Activated CD4-positive, alpha-beta T cell treated with anti-CD3 and anti-CD28 coated beads for 1 hour (primary cell): ENCODE results near the gene LMBR1.
"Not testable (repeated sequence)": the region's sequence is repeated elsewhere in the genome, so short reads cannot be mapped to it uniquely, and the experiment has no call there.

Experiments used
- DNase-seq: peaks from one replicate; pipeline ENCODE4 v3.0.0-alpha.2; 2020

Gene LMBR1

DNA sequence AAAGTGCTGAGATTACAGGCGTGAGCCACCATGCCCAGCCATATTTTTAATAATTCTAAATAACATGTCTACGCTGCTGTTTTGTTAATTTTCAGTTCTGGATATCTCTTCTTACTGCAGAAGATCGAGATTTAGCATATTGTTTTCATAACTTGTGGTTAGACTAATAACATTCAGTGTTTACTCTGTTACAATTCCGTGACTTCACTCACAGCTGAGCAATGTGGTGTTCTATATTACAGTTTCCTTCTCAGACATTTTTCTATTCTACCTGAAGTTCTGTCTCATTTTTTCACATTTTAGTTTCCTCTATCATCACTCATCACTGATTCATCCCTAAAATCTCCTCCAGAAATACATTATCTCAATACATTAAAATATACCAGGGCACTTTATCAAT lies 241.5 kb downstream of the LMBR1 start:
- no peak for DNase-seq

DNA sequence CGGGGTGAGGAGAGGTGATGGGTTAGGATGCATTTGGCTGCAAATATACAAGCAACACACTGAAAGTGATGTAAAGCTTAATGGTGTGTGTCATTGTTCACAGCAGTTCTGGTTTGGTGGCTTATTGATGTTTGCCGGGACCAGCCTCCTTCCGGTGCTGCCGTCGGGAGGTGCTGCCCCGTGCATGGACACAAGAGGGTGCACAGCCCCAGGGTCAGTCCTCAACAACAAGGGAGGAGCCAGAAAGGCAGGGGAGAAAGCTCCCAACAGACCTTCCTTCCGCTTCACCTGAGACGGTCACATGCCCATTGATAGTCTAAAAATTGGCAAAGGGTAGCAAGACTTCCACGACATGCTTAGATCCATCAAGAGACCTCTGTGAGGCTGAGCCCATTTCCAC lies 242.9 kb downstream of the LMBR1 start:
- no peak for DNase-seq

- DNase-seq: not testable (repeated sequence)
Observed at GRCh38 chr7:156647330-156647729, 245.7 kb downstream of the LMBR1 start.

DNA sequence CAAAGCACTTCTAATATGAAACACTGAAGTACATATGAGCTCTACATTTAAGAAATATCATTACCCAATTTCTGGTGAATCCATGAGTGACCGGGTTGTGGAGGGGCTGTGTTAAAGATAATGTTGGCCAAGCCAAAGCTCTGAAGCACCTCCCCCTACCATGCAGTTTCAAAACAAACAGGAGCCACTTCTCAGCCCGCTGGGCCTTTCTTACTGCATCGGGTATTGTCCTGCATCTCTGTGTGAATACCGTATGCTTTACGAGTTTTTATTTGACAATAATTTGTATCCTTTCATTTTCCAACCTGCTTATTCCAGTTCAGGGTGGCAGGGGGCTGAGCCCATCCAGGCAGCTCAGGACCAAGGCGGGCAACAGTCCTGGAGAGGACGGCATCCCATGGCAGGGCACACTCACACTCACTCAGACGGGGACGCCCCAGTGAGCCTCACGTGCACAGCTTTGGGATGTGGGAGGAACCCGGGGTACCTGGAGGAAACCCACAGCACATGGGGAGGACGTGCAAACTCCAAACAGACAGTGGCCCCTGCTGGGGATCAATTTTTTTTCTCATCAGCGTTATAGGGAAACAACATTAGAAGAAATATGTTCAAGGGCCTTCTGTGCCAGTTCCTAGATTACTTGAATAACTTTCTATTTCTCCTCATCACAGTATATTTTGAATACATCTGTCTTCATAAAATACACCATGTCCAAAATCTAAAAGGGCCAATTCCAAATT lies 250.5 kb downstream of the LMBR1 start:
- DNase-seq: no peak

- DNase-seq: peak; percentile 41
Observed at GRCh38 chr7:156640949-156641485, 252.0 kb downstream of the LMBR1 start.

GRCh38 chr7:156640257-156640948 lies 252.6 kb downstream of the LMBR1 start, which contains the start of gene RNF32:
RNF32 (plus strand) TSS chr7:156640774; CDS start chr7:156643878, 3,104 bp downstream.
- peak; percentile 96 for DNase-seq

DNA sequence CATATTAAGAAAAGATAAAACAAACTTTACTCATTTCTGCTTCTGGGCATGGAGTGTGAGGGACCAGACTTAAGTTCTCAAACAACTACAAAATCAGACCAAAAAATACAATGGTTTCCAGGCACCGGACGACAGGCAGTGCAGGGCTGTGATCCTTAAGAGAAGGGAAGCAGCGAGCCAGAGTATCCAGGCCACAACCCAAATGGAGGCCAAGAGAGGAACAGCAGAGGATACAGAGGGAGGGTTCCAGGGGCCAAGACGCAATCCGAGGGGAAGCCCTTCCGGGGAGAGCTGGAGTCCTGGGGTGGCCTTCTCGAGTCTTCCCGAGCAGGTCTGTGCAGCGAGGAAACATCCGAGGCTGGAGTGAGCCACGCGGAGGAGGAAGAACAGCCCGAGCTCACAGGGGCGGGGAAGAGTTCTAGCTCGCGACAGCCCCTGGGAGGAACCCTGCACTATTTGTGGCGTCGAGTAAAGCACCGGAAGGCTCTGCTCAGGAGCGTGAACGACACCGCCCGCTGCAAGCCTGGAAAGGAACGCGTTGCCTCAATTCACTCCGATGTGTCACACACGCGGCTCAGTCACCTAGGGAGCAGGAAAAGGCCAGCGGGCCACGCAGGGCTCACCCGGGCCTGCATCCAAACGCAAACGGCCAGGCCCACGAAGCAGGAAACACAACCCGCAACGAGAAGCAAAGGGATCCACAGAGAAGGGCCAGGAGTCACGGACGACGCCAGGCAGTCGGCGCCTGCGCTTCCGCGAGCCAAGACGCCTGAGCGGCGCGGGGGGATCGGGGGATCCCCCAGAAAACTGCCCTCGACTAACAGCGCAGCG lies 253.3 kb downstream of the LMBR1 start:
- no peak for DNase-seq

GRCh38 chr7:156638443-156639077 lies 254.4 kb downstream of the LMBR1 start:
- no peak for DNase-seq

GRCh38 chr7:156637093-156637492 lies 255.9 kb downstream of the LMBR1 start:
- not testable (repeated sequence) for DNase-seq

- no peak for DNase-seq
Observed at GRCh38 chr7:156635529-156636385, 257.2 kb downstream of the LMBR1 start.

GRCh38 chr7:156634117-156634516 lies 258.9 kb downstream of the LMBR1 start:
- no peak for DNase-seq

GRCh38 chr7:156629873-156630272 lies 263.1 kb downstream of the LMBR1 start:
- DNase-seq: no peak

DNA sequence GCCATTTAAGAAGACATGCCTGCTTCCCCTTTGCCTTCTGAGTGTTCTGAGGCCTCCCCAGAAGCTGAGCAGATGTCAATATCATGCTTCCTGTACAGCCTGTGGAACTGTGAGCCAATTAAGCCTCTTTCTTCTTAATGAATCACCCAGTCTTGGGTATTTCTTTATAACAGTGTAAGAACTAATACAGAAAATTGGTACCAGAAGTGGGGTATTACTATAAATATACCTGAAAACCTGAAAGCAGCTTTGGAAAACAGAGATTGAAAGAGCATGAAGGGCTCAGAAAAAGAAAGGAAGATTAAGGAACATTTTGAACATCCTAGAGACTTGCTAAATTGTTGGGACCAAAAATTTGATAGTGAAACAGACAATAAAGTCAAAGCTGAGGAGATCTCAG lies 264.4 kb downstream of the LMBR1 start:
- no peak for DNase-seq
